Effector memory CD4-positive, alpha-beta T cell (primary cell): Measurements from ENCODE around the gene HSPA4.

Experiments used
- DNase-seq, 3 donors: peaks; one replicate each; pipeline ENCODE4 v3.0.0-alpha.2; 2020
- H3K27ac ChIP-seq: 2 replicates; pipeline ENCODE4 v1.7.0; 2013; ENCODE audit warnings: mild to moderate bottlenecking, low read length, moderate library complexity; ENCODE audit not compliant: insufficient read depth, poor library complexity, severe bottlenecking
- H3K27me3 ChIP-seq: replicated peaks from 2 replicates; pipeline ENCODE4 v1.7.0; 2013; ENCODE audit warnings: mild to moderate bottlenecking, low read length; ENCODE audit not compliant: insufficient read depth, control insufficient read depth, poor library complexity, severe bottlenecking
- H3K36me3 ChIP-seq: 2 replicates; pipeline ENCODE4 v1.7.0; 2013; ENCODE audit warnings: mild to moderate bottlenecking, low read length, moderate library complexity; ENCODE audit not compliant: control insufficient read depth, insufficient read depth
- H3K4me1 ChIP-seq: 2 replicates; pipeline ENCODE4 v1.7.0; 2013; ENCODE audit warnings: low read length, mild to moderate bottlenecking; ENCODE audit not compliant: control insufficient read depth, insufficient read depth, poor library complexity, severe bottlenecking
- H3K4me3 ChIP-seq: 2 replicates; pipeline ENCODE4 v1.7.0; 2013; ENCODE audit warnings: low read length, low read depth, mild to moderate bottlenecking; ENCODE audit not compliant: insufficient read depth, poor library complexity, severe bottlenecking
- H3K9me3 ChIP-seq: 2 replicates; pipeline ENCODE4 v1.7.0; 2013; ENCODE audit warnings: mild to moderate bottlenecking, low read length, moderate library complexity; ENCODE audit not compliant: control insufficient read depth

HSPA4 gene

DNA sequence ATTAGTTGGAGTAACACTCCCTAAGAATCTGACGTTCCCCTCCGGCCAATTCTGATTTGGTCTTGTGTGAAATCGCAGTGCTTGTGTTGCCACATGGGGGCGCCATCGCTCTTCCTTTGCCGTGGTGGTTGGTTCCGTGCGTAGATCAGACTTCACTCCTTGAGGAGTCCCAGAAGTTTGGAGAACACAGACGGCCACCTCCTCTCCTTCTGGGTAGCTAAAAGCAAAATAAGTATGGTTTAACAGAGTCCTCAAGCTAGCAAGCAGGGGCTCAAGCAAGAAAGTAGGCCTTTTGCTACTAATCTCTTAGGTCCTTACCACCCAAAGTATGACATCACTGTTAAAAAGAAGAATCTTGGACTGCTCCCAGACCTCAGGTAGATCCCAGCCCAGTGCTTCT lies 59.5 kb downstream of the HSPA4 start:
- H3K4me1 ChIP-seq = peaks cover 3% of the 10 kb centered on the region
- H3K4me3 ChIP-seq = no peak overlapping the region
- H3K9me3 ChIP-seq = no peaks in the 10 kb centered on the region
- no peaks in the 10 kb centered on the region for H3K36me3 ChIP-seq
- peak; percentile 45 to 63 (median 47) for DNase-seq
- no peak overlapping the region for H3K27ac ChIP-seq
- H3K27me3 ChIP-seq = no peaks in the 10 kb centered on the region

DNA sequence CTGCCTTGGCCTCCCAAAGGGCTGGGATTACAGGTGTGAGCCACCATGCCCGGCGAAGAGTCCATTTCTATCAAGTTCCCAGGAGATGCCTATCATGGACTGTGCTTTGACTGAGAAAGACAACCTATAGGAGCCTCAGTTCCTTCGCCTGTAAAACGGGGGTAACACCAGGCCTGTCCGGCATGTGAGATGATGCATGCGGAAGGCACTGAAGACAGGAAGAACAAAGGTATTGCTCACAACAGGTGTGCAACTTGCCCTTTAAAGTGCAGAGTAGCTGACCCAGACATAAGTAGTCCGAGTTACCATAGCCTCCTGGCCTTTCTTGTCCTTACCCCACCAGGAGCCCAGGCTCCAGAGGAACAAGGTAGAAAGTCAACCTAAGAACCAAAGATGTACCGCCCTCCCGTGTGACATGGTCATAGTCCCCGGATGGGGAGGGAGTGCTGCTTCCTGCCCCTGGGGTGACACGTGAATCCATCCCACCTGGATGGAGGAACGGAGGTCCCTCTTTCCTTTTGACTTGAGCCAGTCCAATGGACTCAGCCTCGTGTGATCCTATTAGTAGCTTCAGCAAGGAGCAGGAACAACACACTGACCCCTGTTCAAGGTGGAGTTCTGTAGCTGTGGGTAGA lies 60.3 kb downstream of the HSPA4 start:
- no peaks in the 10 kb centered on the region for H3K36me3 ChIP-seq
- DNase-seq = no peak
- H3K4me1 ChIP-seq = peaks cover 3% of the 10 kb centered on the region
- no peak overlapping the region for H3K4me3 ChIP-seq
- H3K9me3 ChIP-seq = no peaks in the 10 kb centered on the region
- no peaks in the 10 kb centered on the region for H3K27me3 ChIP-seq
- H3K27ac ChIP-seq = no peak overlapping the region

DNA sequence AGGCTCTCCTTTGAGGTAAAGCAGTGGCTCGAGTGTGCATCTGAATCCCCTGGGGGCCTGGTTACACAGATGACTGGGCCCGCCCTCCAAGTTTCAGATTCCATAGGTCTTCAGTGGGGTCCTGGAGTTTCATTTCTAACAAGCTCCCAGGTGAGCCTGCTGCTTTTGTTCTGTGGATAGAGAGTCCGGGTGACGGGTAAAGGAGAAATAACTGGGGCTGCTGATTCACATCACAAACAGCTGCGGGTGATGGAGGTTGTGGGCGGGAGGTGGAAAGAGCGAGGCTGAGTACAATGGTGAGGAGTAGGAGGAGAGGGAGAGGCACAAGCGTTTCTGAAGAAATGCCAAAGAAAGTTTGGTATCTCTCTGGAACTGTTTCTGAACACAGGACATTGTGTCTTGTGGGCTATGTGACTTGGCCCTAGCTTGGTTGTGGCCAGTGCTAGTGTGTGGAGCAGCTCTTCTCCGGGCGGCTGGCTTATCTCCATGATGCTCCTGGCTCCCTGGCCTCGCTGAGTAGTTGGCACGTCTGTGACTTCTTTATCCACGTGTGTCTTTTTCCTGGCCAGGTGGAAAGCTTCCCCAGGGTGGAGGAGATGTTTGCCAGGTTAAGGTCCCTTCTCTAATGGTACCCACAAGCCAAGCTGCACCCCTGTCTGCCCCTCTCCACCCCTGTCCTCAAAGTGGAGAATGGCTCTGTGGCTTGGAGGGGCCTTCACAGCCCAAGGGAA lies 61.7 kb downstream of the HSPA4 start:
- Histone ChIP-seq H3K4me1 (peaks cover 3% of the 10 kb centered on the region), H3K36me3 (no peaks in the 10 kb centered on the region), H3K9me3 (no peaks in the 10 kb centered on the region), H3K4me3 (no peak overlapping the region), H3K27ac (no peak overlapping the region), H3K27me3 (no peaks in the 10 kb centered on the region)
- DNase-seq = no peak

DNA sequence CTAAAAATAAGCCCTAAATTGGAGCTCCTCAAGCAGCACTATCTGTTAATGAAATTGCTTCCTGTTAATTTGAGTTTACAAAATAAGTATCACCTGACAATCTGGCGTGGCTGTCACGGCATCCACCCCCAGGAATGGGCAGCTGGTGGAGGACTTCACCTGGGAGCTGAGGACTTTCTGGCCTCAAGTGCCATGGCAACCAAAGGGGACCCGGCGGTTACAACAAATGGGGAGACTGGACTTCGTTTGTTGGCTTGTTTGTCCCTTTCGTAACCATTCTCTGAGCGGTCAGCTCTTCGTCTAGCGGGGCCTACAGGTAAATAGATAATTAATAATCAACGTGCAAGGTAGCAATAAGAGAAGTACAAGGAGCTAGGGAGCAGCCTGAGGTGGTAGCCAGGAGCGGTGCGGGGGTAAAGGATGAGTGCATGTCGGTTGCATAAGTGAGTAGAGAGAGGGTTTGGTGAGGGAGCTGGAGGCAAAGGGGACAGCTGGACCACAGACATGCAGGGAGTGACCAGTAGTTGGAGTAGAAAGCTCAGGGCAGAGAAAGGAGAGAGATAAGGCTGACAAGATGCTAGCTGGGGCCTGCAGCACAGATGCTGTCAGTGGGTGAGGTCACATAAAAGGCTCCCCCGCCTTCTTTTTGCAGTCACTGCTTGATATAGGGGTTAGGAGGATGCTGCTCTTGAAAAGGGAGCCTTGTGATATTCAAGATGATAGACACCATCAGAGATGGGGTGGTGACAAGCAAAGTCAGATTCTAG lies 62.5 kb downstream of the HSPA4 start:
- H3K4me1 ChIP-seq = peaks cover 3% of the 10 kb centered on the region
- no peak overlapping the region for H3K27ac ChIP-seq
- no peaks in the 10 kb centered on the region for H3K27me3 ChIP-seq
- DNase-seq = no peak
- no peaks in the 10 kb centered on the region for H3K36me3 ChIP-seq
- no peaks in the 10 kb centered on the region for H3K9me3 ChIP-seq
- no peak overlapping the region for H3K4me3 ChIP-seq

DNA sequence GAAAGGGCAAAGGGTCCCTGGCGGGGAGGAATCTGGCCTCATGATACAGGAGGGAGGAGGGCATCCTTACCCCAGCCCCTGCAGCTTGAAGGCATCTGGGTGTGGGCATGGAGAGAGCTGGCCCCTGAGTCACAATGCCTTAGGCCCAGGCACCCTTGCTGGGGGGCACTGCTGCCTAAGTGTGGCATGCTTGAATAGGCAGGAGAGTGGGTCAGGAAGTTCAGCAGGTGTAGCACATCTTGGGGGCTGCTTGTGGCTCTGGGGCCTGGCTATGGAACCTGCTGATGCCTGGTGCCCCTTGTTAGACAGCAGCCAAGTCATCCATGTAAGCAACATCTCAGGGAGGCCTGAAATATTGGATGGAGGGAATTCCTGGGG lies 63.1 kb downstream of the HSPA4 start:
- Histone ChIP-seq H3K36me3 (no peaks in the 10 kb centered on the region), H3K27ac (no peak overlapping the region), H3K9me3 (no peaks in the 10 kb centered on the region), H3K4me3 (no peak overlapping the region), H3K27me3 (no peaks in the 10 kb centered on the region), H3K4me1 (peaks cover 3% of the 10 kb centered on the region)
- DNase-seq = no peak

DNA sequence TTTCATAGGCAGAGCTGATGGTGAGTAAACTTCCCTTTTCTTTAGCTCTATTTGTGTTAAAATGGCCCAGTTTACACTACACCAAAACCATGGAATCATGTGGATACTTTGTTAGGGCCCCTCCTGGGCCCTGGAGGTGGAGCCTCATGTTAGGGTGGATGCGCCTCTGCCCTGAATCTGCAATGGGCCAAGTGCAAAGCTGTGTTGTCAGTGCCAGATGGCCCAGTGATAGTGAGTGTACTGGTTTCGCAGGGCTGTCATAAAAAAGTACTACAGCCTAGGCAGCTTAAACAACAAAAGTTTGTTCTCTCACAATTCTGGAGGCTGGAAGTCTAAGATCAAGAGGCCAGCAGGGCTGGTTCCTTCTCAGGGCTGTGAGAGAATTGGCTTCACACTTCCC lies 64.8 kb downstream of the HSPA4 start:
- no peak overlapping the region for H3K27ac ChIP-seq
- no peaks in the 10 kb centered on the region for H3K9me3 ChIP-seq
- no peaks in the 10 kb centered on the region for H3K4me1 ChIP-seq
- H3K27me3 ChIP-seq = no peaks in the 10 kb centered on the region
- no peaks in the 10 kb centered on the region for H3K36me3 ChIP-seq
- no peak overlapping the region for H3K4me3 ChIP-seq
- no peak for DNase-seq

DNA sequence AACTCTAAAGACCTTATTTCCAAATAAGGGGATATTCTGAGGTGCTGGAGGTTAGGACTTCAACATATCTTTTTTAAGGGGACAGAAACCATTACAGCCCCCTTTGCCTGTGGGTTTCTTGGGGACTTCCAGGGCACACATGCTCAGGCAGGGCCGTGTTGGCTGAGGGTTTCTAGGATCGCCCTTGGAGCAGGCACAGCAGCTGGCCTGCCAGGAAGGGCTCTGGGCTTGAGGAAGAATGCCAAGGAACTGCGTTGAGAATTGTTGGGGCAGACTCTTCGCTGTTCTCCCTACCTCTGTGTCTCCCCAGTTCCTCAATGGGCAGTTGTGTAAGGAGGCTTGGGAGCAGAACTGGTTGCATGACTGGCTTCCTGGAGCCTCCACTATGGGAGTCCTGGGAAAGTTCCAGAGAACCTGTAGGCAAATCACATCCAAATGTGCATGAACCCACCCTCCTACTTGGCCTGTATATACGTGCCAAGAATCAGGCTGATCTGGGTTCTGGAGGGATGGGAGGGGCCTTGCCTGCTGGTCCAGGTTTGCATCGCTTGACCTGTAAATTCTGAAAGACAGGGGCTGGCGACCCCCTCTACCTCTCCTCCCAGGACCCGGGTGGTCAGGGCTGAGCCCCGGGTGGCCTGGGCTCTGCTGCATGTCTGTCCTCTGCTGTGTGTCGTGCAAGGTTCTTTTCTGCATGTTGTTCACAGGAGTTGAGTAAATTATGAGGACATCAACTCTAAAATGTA lies 65.5 kb downstream of the HSPA4 start:
- no peak overlapping the region for H3K27ac ChIP-seq
- H3K4me3 ChIP-seq = no peak overlapping the region
- no peaks in the 10 kb centered on the region for H3K36me3 ChIP-seq
- no peak for DNase-seq
- no peaks in the 10 kb centered on the region for H3K9me3 ChIP-seq
- H3K4me1 ChIP-seq = no peaks in the 10 kb centered on the region
- no peaks in the 10 kb centered on the region for H3K27me3 ChIP-seq

DNA sequence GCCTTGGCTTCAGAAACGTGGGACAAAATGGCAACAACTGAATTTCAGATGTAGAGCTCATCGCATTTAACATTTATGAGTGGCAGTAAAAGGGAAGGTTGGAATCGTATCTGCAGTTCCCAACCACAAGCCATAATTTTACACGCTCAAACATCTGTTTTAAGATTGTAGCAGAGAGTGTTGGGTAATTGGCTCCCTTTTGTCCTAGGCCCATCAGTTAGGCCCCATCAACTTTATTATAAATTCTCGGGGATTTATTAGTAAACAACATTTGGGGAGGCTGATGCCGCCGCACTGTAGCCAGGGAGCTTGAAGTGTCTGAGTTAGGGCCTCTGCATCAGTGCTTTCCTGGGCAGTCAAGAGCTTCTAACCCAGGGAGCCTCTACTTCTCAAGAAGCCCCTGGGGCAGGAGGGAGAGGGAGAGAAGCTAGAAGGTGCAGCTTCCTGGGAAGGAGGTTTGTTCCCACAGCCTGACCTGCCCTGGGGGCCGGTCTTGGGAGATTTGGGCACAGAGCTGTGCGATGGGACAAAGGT lies 66.2 kb downstream of the HSPA4 start:
- DNase-seq = no peak

DNA sequence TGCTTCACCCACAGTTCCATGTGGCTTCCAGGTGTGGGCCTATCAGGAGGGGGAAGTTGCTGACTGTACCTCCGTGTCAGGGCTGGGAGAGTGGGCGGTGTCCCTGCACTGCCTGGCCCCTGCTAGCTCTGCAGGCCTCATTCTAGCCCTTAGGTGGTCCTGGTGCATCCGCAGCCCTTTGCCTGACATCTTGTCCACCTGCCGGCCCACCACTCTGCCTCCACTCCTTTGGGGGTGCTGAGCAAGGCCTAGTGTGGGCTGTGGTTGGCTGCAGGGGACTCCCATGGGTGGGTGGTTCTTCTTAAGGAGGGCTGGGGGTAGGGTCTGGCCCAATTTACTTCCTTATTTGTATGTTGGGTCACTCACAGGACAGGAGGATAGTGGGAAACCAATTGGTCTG lies 66.9 kb downstream of the HSPA4 start:
- no peaks in the 10 kb centered on the region for H3K27me3 ChIP-seq
- no peaks in the 10 kb centered on the region for H3K36me3 ChIP-seq
- H3K4me3 ChIP-seq = no peak overlapping the region
- no peaks in the 10 kb centered on the region for H3K9me3 ChIP-seq
- no peak overlapping the region for H3K27ac ChIP-seq
- DNase-seq = no peak
- H3K4me1 ChIP-seq = no peaks in the 10 kb centered on the region

More for the DNA sequence above, 66.2 kb downstream of the HSPA4 start:
- no peaks in the 10 kb centered on the region for H3K36me3 ChIP-seq
- no peaks in the 10 kb centered on the region for H3K27me3 ChIP-seq
- H3K27ac ChIP-seq = no peak overlapping the region
- H3K9me3 ChIP-seq = no peaks in the 10 kb centered on the region
- H3K4me3 ChIP-seq = no peak overlapping the region
- H3K4me1 ChIP-seq = no peaks in the 10 kb centered on the region
